ENCODE measurements around the gene DAB2. TPM values are rescaled to one million over a fixed set of nuclear protein-coding genes. Genes with fewer than 3 reads are reported as not detected.

DAB2 gene
- total RNA-seq, 1 donor from 2014 or later = 164 TPM

DNA sequence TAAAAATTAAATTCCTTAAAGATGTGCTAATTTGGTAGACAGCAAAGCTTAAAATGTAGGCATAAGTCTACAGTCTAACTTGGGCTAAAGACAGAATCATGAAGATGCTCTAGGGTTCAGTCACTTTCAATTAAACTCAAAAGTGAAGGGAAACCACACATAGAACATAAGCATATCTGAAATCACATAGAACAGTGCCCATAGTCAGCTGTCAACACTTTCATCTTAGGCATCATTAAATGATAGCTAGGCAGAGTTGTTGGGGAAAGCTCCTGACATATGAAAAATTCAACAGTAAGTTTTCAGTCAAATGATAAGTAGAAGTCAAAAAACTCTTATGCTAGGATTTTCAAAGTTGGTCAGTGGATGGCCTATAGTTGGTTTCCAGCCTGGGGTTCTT is 11.0 kb downstream of the DAB2 start:
- no peak for ATAC-seq
- H3K9me3 ChIP-seq = no peaks in the 10 kb centered on the region
- peaks cover 92% of the 10 kb centered on the region for H3K4me1 ChIP-seq
- no peak overlapping the region for H3K27ac ChIP-seq
- peaks cover 4% of the 10 kb centered on the region for H3K36me3 ChIP-seq
- no peak overlapping the region for H3K4me3 ChIP-seq
- DNase-seq = no peak
- no peaks in the 10 kb centered on the region for H3K27me3 ChIP-seq (ENCODE audit: low read depth)
- TF ChIP-seq, protein P1, sequence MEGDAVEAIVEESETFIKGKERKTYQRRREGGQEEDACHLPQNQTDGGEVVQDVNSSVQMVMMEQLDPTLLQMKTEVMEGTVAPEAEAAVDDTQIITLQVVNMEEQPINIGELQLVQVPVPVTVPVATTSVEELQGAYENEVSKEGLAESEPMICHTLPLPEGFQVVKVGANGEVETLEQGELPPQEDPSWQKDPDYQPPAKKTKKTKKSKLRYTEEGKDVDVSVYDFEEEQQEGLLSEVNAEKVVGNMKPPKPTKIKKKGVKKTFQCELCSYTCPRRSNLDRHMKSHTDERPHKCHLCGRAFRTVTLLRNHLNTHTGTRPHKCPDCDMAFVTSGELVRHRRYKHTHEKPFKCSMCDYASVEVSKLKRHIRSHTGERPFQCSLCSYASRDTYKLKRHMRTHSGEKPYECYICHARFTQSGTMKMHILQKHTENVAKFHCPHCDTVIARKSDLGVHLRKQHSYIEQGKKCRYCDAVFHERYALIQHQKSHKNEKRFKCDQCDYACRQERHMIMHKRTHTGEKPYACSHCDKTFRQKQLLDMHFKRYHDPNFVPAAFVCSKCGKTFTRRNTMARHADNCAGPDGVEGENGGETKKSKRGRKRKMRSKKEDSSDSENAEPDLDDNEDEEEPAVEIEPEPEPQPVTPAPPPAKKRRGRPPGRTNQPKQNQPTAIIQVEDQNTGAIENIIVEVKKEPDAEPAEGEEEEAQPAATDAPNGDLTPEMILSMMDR (IDR thresholded peaks at IDR 0.05) = no peak
- intact Hi-C loops (cut with DNase I) = no loop called here

DNA sequence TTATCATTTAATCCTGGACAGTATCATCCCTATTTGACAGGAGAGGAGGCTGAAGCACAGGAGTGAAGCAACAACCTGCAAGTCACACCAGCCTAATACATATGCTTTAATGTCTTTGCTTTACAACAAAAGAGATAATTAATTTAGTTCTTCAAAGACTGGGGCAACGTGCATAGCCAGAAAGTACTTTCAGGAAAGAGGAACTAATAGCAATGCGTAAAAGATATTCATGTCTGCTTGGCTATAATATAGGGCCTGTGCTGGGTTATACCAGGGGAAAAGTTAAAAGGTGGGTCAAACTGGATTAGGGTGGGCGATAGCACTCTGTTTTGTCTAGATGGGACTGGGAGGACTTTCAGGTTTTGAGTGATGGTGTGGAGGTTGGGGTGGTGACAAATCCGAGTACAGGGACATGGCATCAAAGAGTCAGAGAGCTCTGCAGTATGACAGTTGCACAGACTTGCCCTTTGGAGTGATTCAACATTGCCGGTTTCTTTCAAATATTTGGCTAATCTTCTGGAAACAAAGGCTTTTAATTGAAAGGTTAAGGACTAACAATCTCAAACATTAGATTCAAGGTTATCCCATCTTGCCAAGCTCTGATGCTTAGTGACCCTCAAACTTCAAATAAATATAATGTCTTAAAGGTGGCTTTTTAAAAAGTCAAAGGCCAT is 11.9 kb downstream of the DAB2 start:
- no peak overlapping the region for H3K27ac ChIP-seq
- H3K36me3 ChIP-seq = peaks cover 4% of the 10 kb centered on the region
- H3K27me3 ChIP-seq (ENCODE audit: low read depth) = no peaks in the 10 kb centered on the region
- no peak overlapping the region for H3K4me3 ChIP-seq
- H3K9me3 ChIP-seq = no peaks in the 10 kb centered on the region
- no peak for ATAC-seq
- TF ChIP-seq, protein P1 (IDR thresholded peaks at IDR 0.05) = no peak
- DNase-seq = no peak
- peaks cover 92% of the 10 kb centered on the region for H3K4me1 ChIP-seq
- intact Hi-C loops (cut with DNase I) = no loop called here

DNA sequence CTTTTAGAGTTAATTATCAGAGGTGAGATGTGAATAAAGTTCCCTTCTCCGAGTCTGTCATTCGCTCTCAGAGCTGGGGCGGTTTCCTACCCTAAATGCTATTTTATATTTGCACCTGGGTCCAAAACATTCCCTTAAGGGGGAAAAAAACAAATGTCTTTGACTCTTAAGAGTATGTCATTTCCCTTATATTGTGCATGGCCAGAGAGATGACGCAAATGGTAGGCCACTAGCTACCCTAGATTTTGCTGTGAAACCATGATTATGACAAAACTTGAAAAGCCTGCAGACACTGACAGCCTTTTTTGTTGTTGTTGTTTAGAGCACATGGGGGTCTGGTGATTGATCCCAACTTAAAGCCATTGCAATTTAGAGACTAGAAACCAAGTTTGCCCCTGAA is 12.8 kb downstream of the DAB2 start:
- Histone ChIP-seq H3K36me3 (no peaks in the 10 kb centered on the region), H3K4me1 (peaks cover 84% of the 10 kb centered on the region), H3K9me3 (no peaks in the 10 kb centered on the region), H3K27ac (peak overlapping the region; percentile 27), H3K27me3 (ENCODE audit: low read depth) (no peaks in the 10 kb centered on the region), H3K4me3 (no peak overlapping the region)
- TF ChIP-seq, protein P1 (IDR thresholded peaks at IDR 0.05) = no peak
- DNase-seq = no peak
- intact Hi-C loops (cut with DNase I) = no loop called here
- ATAC-seq = no peak

DNA sequence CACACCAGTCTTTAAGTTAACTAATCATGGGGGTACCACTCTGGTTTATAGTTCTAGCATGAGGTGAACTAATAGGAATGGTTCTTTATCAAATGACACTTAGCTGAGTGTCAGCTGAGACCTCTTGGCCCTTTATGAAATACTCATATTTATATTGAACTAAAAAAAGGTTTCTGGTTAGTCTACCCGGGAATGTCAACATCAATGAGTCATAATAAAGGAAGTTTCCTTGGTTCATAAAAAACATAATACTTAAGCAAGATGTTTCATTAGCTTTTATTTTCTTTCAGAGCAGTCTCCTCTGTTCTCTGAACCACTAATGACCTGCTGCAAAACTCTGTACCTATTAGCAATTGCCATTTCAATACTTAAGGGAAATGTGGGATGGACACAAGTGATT is 13.7 kb downstream of the DAB2 start:
- ATAC-seq (peak; percentile 63 to 87), DNase-seq (no peak)
- H3K27me3 ChIP-seq (ENCODE audit: low read depth) = no peaks in the 10 kb centered on the region
- H3K36me3 ChIP-seq = no peaks in the 10 kb centered on the region
- H3K4me3 ChIP-seq = no peak overlapping the region
- H3K9me3 ChIP-seq = no peaks in the 10 kb centered on the region
- intact Hi-C loops (cut with DNase I) = no loop called here
- peak overlapping the region; percentile 27 for H3K27ac ChIP-seq
- H3K4me1 ChIP-seq = peaks cover 75% of the 10 kb centered on the region
- TF ChIP-seq, protein P1 (IDR thresholded peaks at IDR 0.05) = no peak

DNA sequence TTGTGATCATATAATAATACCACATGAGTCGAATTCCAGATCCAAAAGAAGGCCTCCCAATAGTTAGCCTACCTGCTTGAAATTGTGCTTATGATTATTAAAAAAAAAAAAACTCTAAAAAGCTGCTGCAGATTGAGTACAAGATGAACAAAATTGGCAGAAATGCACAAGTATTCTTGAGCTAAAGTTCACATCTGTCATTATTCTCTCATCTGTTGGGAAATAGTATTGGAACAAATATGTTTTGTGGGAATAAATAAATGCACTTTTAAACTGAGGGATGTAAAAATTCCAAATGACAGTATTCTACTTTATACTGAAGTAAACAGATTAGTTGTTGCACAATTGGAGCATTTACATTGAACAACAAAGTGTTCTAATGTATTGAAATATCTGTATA is 15.7 kb downstream of the DAB2 start:
- peaks cover 58% of the 10 kb centered on the region for H3K4me1 ChIP-seq
- ATAC-seq (no peak), DNase-seq (no peak)
- intact Hi-C loops (cut with DNase I) = no loop called here
- H3K4me3 ChIP-seq = no peak overlapping the region
- H3K9me3 ChIP-seq = no peaks in the 10 kb centered on the region
- H3K36me3 ChIP-seq = no peaks in the 10 kb centered on the region
- TF ChIP-seq, protein P1 (IDR thresholded peaks at IDR 0.05) = no peak
- no peak overlapping the region for H3K27ac ChIP-seq
- H3K27me3 ChIP-seq (ENCODE audit: low read depth) = no peaks in the 10 kb centered on the region
